Measurements from ENCODE around the gene ADAM21.

DNA sequence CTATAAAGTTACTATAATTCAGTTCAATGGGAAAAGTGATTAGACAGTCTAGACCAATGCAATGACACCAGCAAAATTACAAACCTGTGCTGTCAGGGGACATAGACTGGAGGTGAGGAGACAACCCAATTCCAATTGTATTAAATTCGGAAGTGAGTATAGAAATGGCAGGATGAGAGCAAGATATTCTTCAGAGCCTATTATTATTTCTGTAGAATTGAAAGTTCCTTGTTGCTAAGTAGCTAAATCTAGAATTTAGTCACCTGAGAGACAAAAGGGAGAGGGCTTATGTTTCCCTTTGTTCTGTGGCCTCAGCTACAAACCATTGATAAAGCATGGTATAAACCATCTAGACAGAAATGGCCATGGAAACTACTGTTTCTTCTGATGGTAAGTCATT lies at the start of gene ADAM21:
- TF ChIP-seq RAD21 (conservative IDR thresholded peaks at IDR 0.05) (no peak), CTCF (IDR thresholded peaks at IDR 0.05; ENCODE audit: poor library complexity, severe bottlenecking) (no peak), SMC3 (conservative IDR thresholded peaks at IDR 0.05; ENCODE audit: poor library complexity) (no peak), REST (IDR thresholded peaks at IDR 0.05; ENCODE audit: borderline replicate concordance) (no peak), MXI1 (conservative IDR thresholded peaks at IDR 0.05; ENCODE audit: poor library complexity, severe bottlenecking) (no peak), TAF1 (IDR thresholded peaks at IDR 0.05; ENCODE audit: low read depth) (no peak), EP300 (conservative IDR thresholded peaks at IDR 0.05; ENCODE audit: poor library complexity, severe bottlenecking) (no peak)

Measured in neural cell (in vitro differentiated cells).